ENCODE results near the gene RBM42. TPM values are rescaled to one million over a fixed set of nuclear protein-coding genes. Genes with fewer than 3 reads are reported as not detected.

Gene RBM42
- total and polyA plus RNA-seq, 9 of the 15 experiments (the other 6 are each of a cell fraction or from before 2014, with no cell fraction given): 5.7 to 149 (median 32.4) TPM

- peak overlapping the region; percentile 66 for H2AFZ ChIP-seq (ENCODE audit: low read depth, low read length)
- peaks cover 10% of the 10 kb centered on the region for H3K79me2 ChIP-seq (ENCODE audit: control insufficient read depth, insufficient read depth, low read length)
- peak overlapping the region; percentile 99 for H3K4me2 ChIP-seq (ENCODE audit: insufficient read depth, low read length)
- H3K4me1 ChIP-seq (replicated peaks in 1 of 2; ENCODE audit: control insufficient read depth in 2 of 2, insufficient read depth in 2 of 2, low read length in 2 of 2): peaks cover 4 to 20% of the 10 kb centered on the region in 2 experiments; a peak in 3 of 5 replicates
- ChIA-PET POLR2A (interaction anchor here (0.6 kb wide), 1 partner anchor 20 kb away, joined by 3 read pairs; no protein-coding TSS in a partner anchor), CTCF (ENCODE audit: low intra/inter-chr PET ratio) (no interaction called here)
- TSS peak; percentile 98 for BruUV-seq (replicated peaks)
- no peaks in the 10 kb centered on the region for H3K9me3 ChIP-seq (replicated peaks; ENCODE audit: control insufficient read depth, insufficient read depth, low read depth, low read length)
- in situ Hi-C loops (cut with MboI): no loop called here
- 32% methylated on average over 9 of the region's 9 CpGs for WGBS (ENCODE audit: insufficient coverage, low coverage, missing lambda C conversion rate)
- no peaks in the 10 kb centered on the region for H3K9me1 ChIP-seq (ENCODE audit: control insufficient read depth, insufficient read depth, low read length)
- H3K9ac ChIP-seq (ENCODE audit: insufficient read depth in 1 of 2, low read depth in 2 of 2, low read length in 2 of 2): peak overlapping the region; percentile 93 to 99
- no peaks in the 10 kb centered on the region for H4K20me1 ChIP-seq (replicated peaks; ENCODE audit: control insufficient read depth, insufficient read depth, low read length)
- H3K4me3 ChIP-seq: peak overlapping the region; percentile 100
- no peak for DNase-seq (ENCODE audit: extremely low read depth in 1 of 4, low spot score in 3 of 4)
- no peaks in the 10 kb centered on the region for H3K27me3 ChIP-seq (ENCODE audit: control insufficient read depth in 2 of 2, insufficient read depth in 2 of 2, low read length in 2 of 2)
- FAIRE-seq: no peak
- H3K27ac ChIP-seq (ENCODE audit: extremely low read depth, low read depth, low read length): peak overlapping the region; percentile 70
- intact Hi-C loops (cut with micrococcal nuclease): no loop called here
- peaks cover 31% of the 10 kb centered on the region; the same call in 2 of the 3 replicates for H3K36me3 ChIP-seq (ENCODE audit: control insufficient read depth, insufficient read depth, low read length)
- TF ChIP-seq CHD1 (IDR thresholded peaks at IDR 0.05; ENCODE audit: low read length) (peak; percentile 52), PHF20 (IDR thresholded peaks at IDR 0.05; ENCODE audit: partially characterized antibody) (no peak)
- no peak for ATAC-seq
These were observed 622 bp upstream of the RBM42 start for GRCh38 chr19:35628264-35628564.

DNA sequence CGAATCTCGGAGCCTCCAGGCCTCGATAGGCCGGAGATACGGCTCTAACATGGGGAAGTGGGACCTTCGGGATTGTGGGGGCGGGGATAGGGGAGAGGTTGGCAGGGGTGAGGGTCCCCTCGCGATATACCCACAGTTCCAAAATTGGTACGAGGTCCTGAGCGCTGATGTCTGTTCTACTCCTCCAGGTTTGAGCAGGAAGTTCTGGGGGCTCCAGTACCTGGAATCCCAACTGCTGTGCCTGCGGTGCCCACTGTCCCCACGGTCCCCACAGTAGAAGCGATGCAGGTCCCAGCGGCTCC, 447 bp downstream of the RBM42 start:
- no peaks in the 10 kb centered on the region for H3K9me1 ChIP-seq (ENCODE audit: control insufficient read depth, insufficient read depth, low read length)
- peaks cover 4 to 20% of the 10 kb centered on the region in 2 experiments; a peak in 3 of 5 replicates for H3K4me1 ChIP-seq (replicated peaks in 1 of 2; ENCODE audit: control insufficient read depth in 2 of 2, insufficient read depth in 2 of 2, low read length in 2 of 2)
- peak overlapping the region; percentile 86 for H2AFZ ChIP-seq (ENCODE audit: low read depth, low read length)
- H3K4me3 ChIP-seq: peak overlapping the region; percentile 100
- BruUV-seq (replicated peaks): TSS peak; percentile 74
- ChIA-PET CTCF (ENCODE audit: low intra/inter-chr PET ratio) (no interaction called here), POLR2A (interaction anchor here (1.0 kb wide), 1 partner anchor 28 kb away, joined by 3 read pairs; no protein-coding TSS in a partner anchor)
- H3K79me2 ChIP-seq (ENCODE audit: control insufficient read depth, insufficient read depth, low read length): peaks cover 10% of the 10 kb centered on the region
- peaks cover 42% of the 10 kb centered on the region; the same call in 2 of the 3 replicates for H3K36me3 ChIP-seq (ENCODE audit: control insufficient read depth, insufficient read depth, low read length)
- 0% methylated on average over 15 of the region's 15 CpGs for WGBS (ENCODE audit: insufficient coverage, low coverage, missing lambda C conversion rate)
- DNase-seq (ENCODE audit: extremely low read depth in 1 of 4, low spot score in 3 of 4) (no peak), ATAC-seq (no peak), FAIRE-seq (no peak)
- intact Hi-C loops (cut with micrococcal nuclease) (no loop called here), in situ Hi-C loops (cut with MboI) (no loop called here)
- H3K4me2 ChIP-seq (ENCODE audit: insufficient read depth, low read length): peak overlapping the region; percentile 99
- H3K27ac ChIP-seq (ENCODE audit: extremely low read depth, low read depth, low read length): peak overlapping the region; percentile 70
- H4K20me1 ChIP-seq (replicated peaks; ENCODE audit: control insufficient read depth, insufficient read depth, low read length): no peaks in the 10 kb centered on the region
- H3K9ac ChIP-seq (ENCODE audit: insufficient read depth in 1 of 2, low read depth in 2 of 2, low read length in 2 of 2): peak overlapping the region; percentile 93 to 99
- H3K27me3 ChIP-seq (ENCODE audit: control insufficient read depth in 2 of 2, insufficient read depth in 2 of 2, low read length in 2 of 2): no peaks in the 10 kb centered on the region
- H3K9me3 ChIP-seq (replicated peaks; ENCODE audit: control insufficient read depth, insufficient read depth, low read depth, low read length): no peaks in the 10 kb centered on the region
- no peak for TF ChIP-seq MBD2 (IDR thresholded peaks at IDR 0.05; ENCODE audit: borderline replicate concordance, low read depth)
- no peak for TF ChIP-seq ZBTB8A (IDR thresholded peaks at IDR 0.05; ENCODE audit: partially characterized antibody)
- no peak for TF ChIP-seq ZSCAN29 (IDR thresholded peaks at IDR 0.05)
- TF ChIP-seq, protein P1, sequence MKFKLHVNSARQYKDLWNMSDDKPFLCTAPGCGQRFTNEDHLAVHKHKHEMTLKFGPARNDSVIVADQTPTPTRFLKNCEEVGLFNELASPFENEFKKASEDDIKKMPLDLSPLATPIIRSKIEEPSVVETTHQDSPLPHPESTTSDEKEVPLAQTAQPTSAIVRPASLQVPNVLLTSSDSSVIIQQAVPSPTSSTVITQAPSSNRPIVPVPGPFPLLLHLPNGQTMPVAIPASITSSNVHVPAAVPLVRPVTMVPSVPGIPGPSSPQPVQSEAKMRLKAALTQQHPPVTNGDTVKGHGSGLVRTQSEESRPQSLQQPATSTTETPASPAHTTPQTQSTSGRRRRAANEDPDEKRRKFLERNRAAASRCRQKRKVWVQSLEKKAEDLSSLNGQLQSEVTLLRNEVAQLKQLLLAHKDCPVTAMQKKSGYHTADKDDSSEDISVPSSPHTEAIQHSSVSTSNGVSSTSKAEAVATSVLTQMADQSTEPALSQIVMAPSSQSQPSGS (CRISPR knock-in tag; IDR thresholded peaks at IDR 0.05): no peak
- TF ChIP-seq DNMT1 (IDR thresholded peaks at IDR 0.05): no peak
- 0 out of 2 replicates have a peak, but pooled peaks have one; percentile 10 for TF ChIP-seq GTF2E2 (tag; IDR thresholded peaks at IDR 0.05)
- TF ChIP-seq KHSRP (IDR thresholded peaks at IDR 0.05): no peak
- no peak for TF ChIP-seq NR2F6 (CRISPR knock-in tag; IDR thresholded peaks at IDR 0.05)
- TF ChIP-seq, protein P2, sequence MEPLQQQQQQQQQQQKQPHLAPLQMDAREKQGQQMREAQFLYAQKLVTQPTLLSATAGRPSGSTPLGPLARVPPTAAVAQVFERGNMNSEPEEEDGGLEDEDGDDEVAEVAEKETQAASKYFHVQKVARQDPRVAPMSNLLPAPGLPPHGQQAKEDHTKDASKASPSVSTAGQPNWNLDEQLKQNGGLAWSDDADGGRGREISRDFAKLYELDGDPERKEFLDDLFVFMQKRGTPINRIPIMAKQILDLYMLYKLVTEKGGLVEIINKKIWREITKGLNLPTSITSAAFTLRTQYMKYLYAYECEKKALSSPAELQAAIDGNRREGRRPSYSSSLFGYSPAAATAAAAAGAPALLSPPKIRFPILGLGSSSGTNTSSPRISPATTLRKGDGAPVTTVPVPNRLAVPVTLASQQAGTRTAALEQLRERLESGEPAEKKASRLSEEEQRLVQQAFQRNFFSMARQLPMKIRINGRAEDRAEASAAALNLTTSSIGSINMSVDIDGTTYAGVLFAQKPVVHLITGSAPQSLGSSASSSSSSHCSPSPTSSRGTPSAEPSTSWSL (CRISPR knock-in tag; IDR thresholded peaks at IDR 0.05; ENCODE audit: borderline replicate concordance): no peak
- TF ChIP-seq ZNF274 (IDR thresholded peaks at IDR 0.05; ENCODE audit: borderline replicate concordance, low read depth, low read length): no peak

All from K562 (cell line).